Fibroblast of pulmonary artery (primary cell): Measurements from ENCODE around the gene GALNT2.

Experiments used
- DNase-seq: peaks from one replicate; pipeline ENCODE4 v3.0.0-alpha.2; 2010; ENCODE audit warnings: low read depth
- H3K4me3 ChIP-seq: replicated peaks from 2 replicates; pipeline ENCODE4 v1.5.1; 2011; ENCODE audit warnings: low read depth, mild to moderate bottlenecking, control low read depth, low read length, moderate library complexity
- CTCF ChIP-seq: IDR thresholded peaks from 2 replicates; pipeline ENCODE4 v1.5.1; 2011; ENCODE audit warnings: mild to moderate bottlenecking, control low read depth, low read length, inconsistent platforms; ENCODE audit errors: missing control alignments

Gene GALNT2

GRCh38 chr1:230283678-230284077 is 216.6 kb downstream of the GALNT2 start:
- TF ChIP-seq CTCF, result no peak
- DNase-seq, result no peak
- H3K4me3 ChIP-seq, result no peak overlapping the region

DNA sequence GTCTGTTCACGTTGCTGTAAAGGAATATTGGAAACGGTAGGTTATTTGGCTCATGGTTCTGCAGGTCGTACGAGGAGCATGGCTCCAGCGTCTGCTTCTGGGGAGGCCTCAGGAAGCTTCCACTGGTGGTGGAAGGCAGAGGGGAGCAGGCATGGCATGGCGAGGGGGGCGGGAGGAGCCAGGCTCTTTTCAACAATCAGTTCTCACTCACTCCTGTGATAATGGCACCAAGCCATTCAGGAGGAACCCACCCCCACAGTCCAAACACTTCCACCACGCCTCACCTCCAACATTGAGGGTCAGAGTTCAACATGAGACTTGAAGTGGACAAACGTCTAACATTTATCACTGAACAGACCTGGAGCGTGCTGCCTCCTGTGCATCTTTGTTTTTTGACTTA is 217.9 kb downstream of the GALNT2 start:
- H3K4me3 ChIP-seq, result no peak overlapping the region
- no peak for DNase-seq
- TF ChIP-seq CTCF, result no peak

GRCh38 chr1:230285351-230285750 is 218.3 kb downstream of the GALNT2 start:
- DNase-seq, result no peak
- no peak overlapping the region for H3K4me3 ChIP-seq
- no peak for TF ChIP-seq CTCF

- no peak for TF ChIP-seq CTCF
- DNase-seq, result no peak
- no peak overlapping the region for H3K4me3 ChIP-seq
These were observed 219.3 kb downstream of the GALNT2 start for GRCh38 chr1:230286166-230286889.

DNA sequence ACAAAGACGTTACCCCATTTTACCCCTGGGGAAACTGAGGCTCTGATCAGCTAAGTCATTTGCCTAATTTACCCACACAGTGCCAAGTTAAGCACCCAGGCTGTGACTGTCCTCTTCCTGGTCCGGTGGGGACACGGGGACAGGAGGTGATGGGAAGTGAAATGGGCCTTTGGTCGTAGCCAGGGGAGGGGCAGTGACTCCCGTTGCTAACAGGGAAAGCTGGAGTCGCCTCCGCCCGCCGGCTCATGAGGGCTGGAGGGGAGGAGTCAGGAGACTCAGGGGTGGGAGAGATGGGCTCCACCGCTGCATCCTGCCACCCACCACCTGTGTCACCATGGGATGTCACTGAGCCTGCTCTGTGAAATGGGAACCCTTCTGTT is 219.8 kb downstream of the GALNT2 start:
- H3K4me3 ChIP-seq, result no peak overlapping the region
- no peak for TF ChIP-seq CTCF
- no peak for DNase-seq

- H3K4me3 ChIP-seq, result no peak overlapping the region
- no peak for TF ChIP-seq CTCF
- DNase-seq, result no peak
These were observed 220.8 kb downstream of the GALNT2 start for GRCh38 chr1:230287674-230288315.
